MCF 10A (cell line): ENCODE data around the gene SNRNP70. TPM values are rescaled to one million over a fixed set of nuclear protein-coding genes. Genes with fewer than 3 reads are reported as not detected.
"Not testable (repeated sequence)": the region's sequence is repeated elsewhere in the genome, so short reads cannot be mapped to it uniquely, and the experiment has no call there.

Experiments used
- BruUV-seq: library from RNA; stranded (reverse); fragments of 400-500 nt; replicated peaks from 2 replicates; lab custom pipeline; 2021; lab: Mats Ljungman, UMichigan
- CTCF ChIA-PET: fragments of 300-600 bp; sonication (Branson Sonifier 250); formaldehyde crosslinking; extraction: SDS; loops from one replicate; lab custom pipeline; 2021; ENCODE audit warnings: antibody characterized with exemption, inconsistent platforms; lab: Yijun Ruan, JAX
- POLR2A ChIA-PET: fragments of 300-600, 350-650 bp; sonication (Branson Sonifier 250); formaldehyde crosslinking; extraction: SDS; loops from one replicate; lab custom pipeline; 2020; ENCODE audit warnings: antibody characterized with exemption, inconsistent platforms; lab: Yijun Ruan, JAX
- DNase-seq: peaks from one replicate; pipeline ENCODE4 v3.0.0-alpha.2; 2018; ENCODE audit not compliant: unreplicated experiment
- H3K27ac Mint-ChIP-seq: one replicate; pipeline ENCODE4 v1.8.0; 2022; ENCODE audit warnings: mild to moderate bottlenecking, low read depth, mixed read lengths; ENCODE audit not compliant: unreplicated experiment
- H3K27me3 Mint-ChIP-seq: one replicate; pipeline ENCODE4 v1.8.0; 2022; ENCODE audit warnings: mixed read lengths; ENCODE audit not compliant: insufficient read depth, unreplicated experiment
- H3K36me3 Mint-ChIP-seq: one replicate; pipeline ENCODE4 v1.8.0; 2022; ENCODE audit warnings: mild to moderate bottlenecking, moderate library complexity, mixed read lengths; ENCODE audit not compliant: insufficient read depth, unreplicated experiment
- H3K4me1 Mint-ChIP-seq: one replicate; pipeline ENCODE4 v1.8.0; 2022; ENCODE audit warnings: mixed read lengths; ENCODE audit not compliant: insufficient read depth, unreplicated experiment
- H3K4me3 Mint-ChIP-seq: one replicate; pipeline ENCODE4 v1.8.0; 2022; ENCODE audit warnings: mild to moderate bottlenecking, moderate library complexity, mixed read lengths; ENCODE audit not compliant: unreplicated experiment
- H3K9me3 Mint-ChIP-seq: one replicate; pipeline ENCODE4 v1.8.0; 2022; ENCODE audit warnings: mixed read lengths; ENCODE audit not compliant: unreplicated experiment
- intact Hi-C: fragments of 100-400 bp; cut with micrococcal nuclease; formaldehyde crosslinking; loops from 2 replicates; pipeline ENCODE4 v1.14.1; 2022
- total RNA-seq: library from RNA; stranded (reverse); gene quantifications from 2 replicates; pipeline ENCODE4 v1.2.3, GENCODE V29; 2022
- TF ChIP-seq, protein P1 (sequence below): fragments of 200-600 bp; IDR thresholded peaks from one replicate; pipeline ENCODE4 v1.8.0; 2022; ENCODE audit warnings: antibody characterized with exemption, mild to moderate bottlenecking; ENCODE audit not compliant: unreplicated experiment

Gene SNRNP70
- total RNA-seq, 1 experiment from 2014 or later: 199 TPM

DNA sequence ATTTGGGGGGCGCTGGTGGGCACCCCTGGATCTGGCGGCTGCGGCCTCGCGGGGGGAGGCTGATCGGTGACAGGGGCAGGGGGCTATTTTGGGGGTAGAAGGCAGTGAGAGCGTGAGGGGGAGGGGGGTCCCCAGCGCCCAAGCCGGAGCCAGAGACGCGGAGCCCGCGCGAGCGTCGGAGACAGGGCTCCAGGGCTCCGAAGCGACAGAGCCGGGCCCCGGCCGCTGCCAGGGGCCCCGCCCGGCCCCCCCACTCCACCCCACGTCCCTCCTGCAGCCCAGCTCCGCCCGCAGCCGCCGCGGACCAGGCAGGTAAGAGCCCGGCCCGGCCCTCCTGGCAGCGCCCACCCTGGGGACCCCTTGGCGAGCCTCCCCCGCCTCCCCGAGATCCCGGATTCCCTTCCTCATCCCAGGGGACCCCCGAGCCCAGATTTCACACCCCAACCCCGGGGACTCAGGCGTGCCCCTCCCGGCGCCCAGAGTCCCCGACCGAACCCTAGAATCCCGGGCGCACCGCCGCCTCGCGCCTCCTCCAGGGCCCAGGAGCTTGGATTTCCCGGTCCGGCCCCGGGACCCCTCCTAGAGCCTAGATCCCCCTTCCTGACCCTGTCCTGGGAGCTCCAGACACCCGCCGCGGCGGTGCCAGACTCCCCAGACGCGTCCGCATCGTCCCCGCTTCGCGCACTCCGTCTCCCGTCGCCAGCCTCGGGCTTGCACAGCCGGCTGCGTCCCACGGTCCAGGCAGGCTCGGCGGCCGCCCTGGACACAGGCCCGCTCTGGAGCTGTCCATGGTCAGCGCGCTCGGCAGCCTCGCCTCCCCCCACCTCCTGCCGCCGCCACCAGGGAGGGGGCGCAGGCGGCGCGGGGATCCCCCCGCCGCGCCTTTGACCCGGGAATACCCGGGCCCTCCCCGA is 34.4 kb downstream of the SNRNP70 start, which contains the start of gene PPFIA3:
Gene PPFIA3 (plus strand): TSS at position 134 of the 914 bp plus-strand sequence. CDS start 8,330 bp downstream, outside the sequence.
- ChIA-PET CTCF (interaction anchor here (0.6 to 2.6 kb wide), 7 partner anchors 10 to 79 kb away, joined by 3 to 10 read pairs (median 4); no protein-coding TSS in a partner anchor), POLR2A (interaction anchor here (0.6 to 2.2 kb wide), 8 partner anchors 8 to 153 kb away, joined by 3 to 8 read pairs (median 6); no protein-coding TSS in a partner anchor)
- H3K4me3 Mint-ChIP-seq: peak within 1 kb of the TSS; percentile 83
- peak; percentile 55 for DNase-seq
- H3K27me3 Mint-ChIP-seq: no peaks in the 10 kb centered on the region
- TF ChIP-seq, protein P1, sequence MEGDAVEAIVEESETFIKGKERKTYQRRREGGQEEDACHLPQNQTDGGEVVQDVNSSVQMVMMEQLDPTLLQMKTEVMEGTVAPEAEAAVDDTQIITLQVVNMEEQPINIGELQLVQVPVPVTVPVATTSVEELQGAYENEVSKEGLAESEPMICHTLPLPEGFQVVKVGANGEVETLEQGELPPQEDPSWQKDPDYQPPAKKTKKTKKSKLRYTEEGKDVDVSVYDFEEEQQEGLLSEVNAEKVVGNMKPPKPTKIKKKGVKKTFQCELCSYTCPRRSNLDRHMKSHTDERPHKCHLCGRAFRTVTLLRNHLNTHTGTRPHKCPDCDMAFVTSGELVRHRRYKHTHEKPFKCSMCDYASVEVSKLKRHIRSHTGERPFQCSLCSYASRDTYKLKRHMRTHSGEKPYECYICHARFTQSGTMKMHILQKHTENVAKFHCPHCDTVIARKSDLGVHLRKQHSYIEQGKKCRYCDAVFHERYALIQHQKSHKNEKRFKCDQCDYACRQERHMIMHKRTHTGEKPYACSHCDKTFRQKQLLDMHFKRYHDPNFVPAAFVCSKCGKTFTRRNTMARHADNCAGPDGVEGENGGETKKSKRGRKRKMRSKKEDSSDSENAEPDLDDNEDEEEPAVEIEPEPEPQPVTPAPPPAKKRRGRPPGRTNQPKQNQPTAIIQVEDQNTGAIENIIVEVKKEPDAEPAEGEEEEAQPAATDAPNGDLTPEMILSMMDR: no peak
- peaks cover 31% of the 10 kb centered on the region for H3K4me1 Mint-ChIP-seq
- no TSS peak for BruUV-seq
- peaks cover 23% of the 10 kb centered on the region for H3K36me3 Mint-ChIP-seq
- intact Hi-C loops: no loop called here
- H3K27ac Mint-ChIP-seq: peak within 1 kb of the TSS; percentile 83
- H3K9me3 Mint-ChIP-seq: no peaks in the 10 kb centered on the region

DNA sequence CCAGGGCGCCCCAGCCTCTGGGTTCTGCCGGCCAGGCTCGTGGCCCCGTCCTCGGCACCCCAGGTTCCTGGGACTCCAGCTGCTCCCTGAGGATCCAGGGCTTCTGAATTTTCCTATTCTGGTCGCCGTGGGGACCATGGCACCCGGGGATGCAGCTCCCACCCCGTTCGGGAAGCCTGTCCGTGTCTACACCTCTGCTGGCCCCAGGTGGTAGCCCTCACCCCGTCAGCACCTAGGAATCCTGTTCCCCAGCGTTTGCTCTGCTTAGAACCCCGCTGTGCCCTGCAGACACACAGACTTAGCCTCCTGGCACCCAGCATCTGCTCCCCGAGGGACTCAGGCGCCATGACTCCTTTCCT is 35.1 kb downstream of the SNRNP70 start:
- H3K27ac Mint-ChIP-seq: peak overlapping the region; percentile 46
- POLR2A ChIA-PET: interaction anchor here (0.6 to 2.2 kb wide), 8 partner anchors 8 to 152 kb away, joined by 3 to 8 read pairs (median 6); no protein-coding TSS in a partner anchor
- intact Hi-C loops: no loop called here
- CTCF ChIA-PET: interaction anchor here (0.6 to 2.6 kb wide), 6 partner anchors 14 to 78 kb away, joined by 3 to 10 read pairs (median 4); no protein-coding TSS in a partner anchor
- DNase-seq: no peak
- H3K27me3 Mint-ChIP-seq: no peaks in the 10 kb centered on the region
- BruUV-seq: no TSS peak
- peak overlapping the region; percentile 83 for H3K4me3 Mint-ChIP-seq
- H3K4me1 Mint-ChIP-seq: peaks cover 31% of the 10 kb centered on the region
- TF ChIP-seq, protein P1: no peak
- peaks cover 25% of the 10 kb centered on the region for H3K36me3 Mint-ChIP-seq
- H3K9me3 Mint-ChIP-seq: no peaks in the 10 kb centered on the region

DNA sequence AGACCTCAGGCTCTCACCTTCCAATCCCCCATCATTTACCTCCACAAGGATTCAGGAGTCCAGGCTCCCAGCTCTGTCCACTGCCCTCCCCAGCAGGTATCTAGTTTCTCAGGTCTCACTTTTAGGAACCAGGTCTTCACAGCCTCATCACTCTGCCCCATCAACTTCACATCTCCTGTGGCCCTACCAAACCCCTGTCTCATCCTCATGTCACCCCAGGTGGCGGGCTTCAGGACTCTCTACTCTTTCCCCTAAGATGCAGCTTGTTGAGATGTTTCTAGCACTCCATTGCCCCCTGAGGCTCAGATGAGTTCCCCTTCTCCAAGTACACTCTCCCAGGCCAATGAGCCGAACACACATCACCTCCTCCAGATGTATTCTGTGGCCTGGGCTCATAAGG is 35.6 kb downstream of the SNRNP70 start:
- CTCF ChIA-PET: interaction anchor here (0.6 to 2.6 kb wide), 7 partner anchors 14 to 161 kb away, joined by 3 to 10 read pairs (median 4); no protein-coding TSS in a partner anchor

DNA sequence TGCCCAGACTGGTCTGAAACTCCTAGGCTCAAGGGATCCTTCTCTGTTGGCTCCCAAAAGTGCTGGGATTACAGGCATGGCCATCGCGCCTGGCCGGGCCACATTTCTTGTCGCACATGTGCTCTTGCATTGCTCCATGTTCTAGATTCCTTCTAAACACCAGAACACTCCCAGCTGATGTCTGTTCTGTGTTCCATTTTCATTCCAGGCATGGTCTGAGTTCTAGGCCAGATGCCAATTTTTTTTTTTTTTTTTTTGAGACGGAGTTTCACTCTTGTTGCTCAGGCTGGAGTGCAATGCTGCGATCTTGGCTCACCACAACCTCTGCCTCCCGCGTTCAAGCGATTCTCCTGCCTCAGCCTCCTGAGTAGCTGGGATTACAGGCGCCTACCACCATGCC is 36.6 kb downstream of the SNRNP70 start:
- H3K27me3 Mint-ChIP-seq, DNase-seq, H3K4me3 Mint-ChIP-seq, BruUV-seq, H3K9me3 Mint-ChIP-seq, intact Hi-C loops, H3K27ac Mint-ChIP-seq: not testable (repeated sequence)
- ChIA-PET POLR2A (interaction anchor here (0.7 kb wide), 1 partner anchor 17 kb away, joined by 3 read pairs; no protein-coding TSS in a partner anchor), CTCF (interaction anchor here (2.6 kb wide), 1 partner anchor 24 kb away, joined by 10 read pairs; no protein-coding TSS in a partner anchor)
- Mint-ChIP-seq H3K36me3 (peaks cover 20% of the 10 kb centered on the region), H3K4me1 (peaks cover 21% of the 10 kb centered on the region)

More for the DNA sequence above, 35.6 kb downstream of the SNRNP70 start:
- no peak for DNase-seq
- Mint-ChIP-seq H3K27me3 (no peaks in the 10 kb centered on the region), H3K4me1 (peaks cover 31% of the 10 kb centered on the region), H3K27ac (no peak overlapping the region), H3K4me3 (peak overlapping the region; percentile 83), H3K9me3 (no peaks in the 10 kb centered on the region), H3K36me3 (peaks cover 25% of the 10 kb centered on the region)
- no TSS peak for BruUV-seq
- POLR2A ChIA-PET: interaction anchor here (0.7 to 2.2 kb wide), 4 partner anchors 18 to 152 kb away, joined by 3 to 8 read pairs (median 3); no protein-coding TSS in a partner anchor
- TF ChIP-seq, protein P1: no peak
- intact Hi-C loops: no loop called here

DNA sequence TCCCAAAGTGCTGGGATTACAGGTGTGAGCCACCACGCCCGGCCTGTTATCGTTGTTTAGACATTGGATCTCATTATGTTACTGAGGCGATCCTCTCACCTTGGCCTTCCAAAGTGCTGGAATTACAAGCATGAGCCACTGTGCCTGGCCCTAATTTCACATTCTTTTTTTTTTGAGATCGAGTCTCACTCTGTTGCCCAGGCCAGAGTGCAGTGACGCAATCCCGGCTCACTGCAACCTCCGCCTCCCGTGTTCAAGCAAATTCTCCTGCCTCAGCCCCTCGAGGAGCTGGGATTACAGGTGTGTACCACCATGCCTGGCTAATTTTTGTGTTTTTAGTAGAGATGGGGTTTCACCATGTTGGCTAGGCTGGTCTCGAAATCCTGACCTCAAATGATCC is 38.0 kb downstream of the SNRNP70 start:
- H3K4me3 Mint-ChIP-seq, BruUV-seq: not testable (repeated sequence)
- CTCF ChIA-PET: interaction anchor here (0.6 kb wide), 1 partner anchor 152 kb away, joined by 3 read pairs; no protein-coding TSS in a partner anchor

More for the DNA sequence above, 38.0 kb downstream of the SNRNP70 start:
- DNase-seq, POLR2A ChIA-PET, intact Hi-C loops, H3K27ac Mint-ChIP-seq, H3K27me3 Mint-ChIP-seq, H3K9me3 Mint-ChIP-seq: not testable (repeated sequence)
- Mint-ChIP-seq H3K4me1 (peaks cover 15% of the 10 kb centered on the region), H3K36me3 (peaks cover 14% of the 10 kb centered on the region)
